HG03060 (cell line): ENCODE data around the gene TGOLN2.

ENCODE experiments used
- ATAC-seq: cut with Tn5 transposase; IDR thresholded peaks from one replicate; pipeline ENCODE4 v1.9.1; 2021; ENCODE audit warnings: low read depth, moderate number of reproducible peaks; ENCODE audit not compliant: unreplicated experiment

The TGOLN2 gene

GRCh38 chr2:85310330-85310729 lies 17.5 kb downstream of the TGOLN2 start:
- ATAC-seq, result no peak

GRCh38 chr2:85309699-85310321 lies 18.0 kb downstream of the TGOLN2 start:
- ATAC-seq, result no peak

GRCh38 chr2:85308896-85309555 lies 18.8 kb downstream of the TGOLN2 start:
- no peak for ATAC-seq

- ATAC-seq, result no peak
Measured at GRCh38 chr2:85308201-85308600, 19.6 kb downstream of the TGOLN2 start.

GRCh38 chr2:85307527-85307897 lies 20.3 kb downstream of the TGOLN2 start:
- ATAC-seq, result no peak

- ATAC-seq, result no peak
Measured at GRCh38 chr2:85303780-85304531, 23.8 kb downstream of the TGOLN2 start.

GRCh38 chr2:85302121-85302520 lies 25.7 kb downstream of the TGOLN2 start:
- no peak for ATAC-seq

- ATAC-seq, result no peak
Measured at GRCh38 chr2:85291425-85292023, 36.3 kb downstream of the TGOLN2 start.

- no peak for ATAC-seq
Measured at GRCh38 chr2:85288244-85288725, 39.5 kb downstream of the TGOLN2 start.

- no peak for ATAC-seq
Measured at GRCh38 chr2:85287721-85288120, 40.1 kb downstream of the TGOLN2 start.

GRCh38 chr2:85286918-85287317 lies 40.9 kb downstream of the TGOLN2 start:
- ATAC-seq, result no peak

- ATAC-seq, result no peak
Measured at GRCh38 chr2:85283641-85284040, 44.1 kb downstream of the TGOLN2 start.

- no peak for ATAC-seq
Measured at GRCh38 chr2:85282914-85283313, 44.9 kb downstream of the TGOLN2 start.

GRCh38 chr2:85281553-85281952 lies 46.2 kb downstream of the TGOLN2 start:
- ATAC-seq, result no peak

GRCh38 chr2:85278361-85278760 lies 49.4 kb downstream of the TGOLN2 start:
- ATAC-seq, result no peak

- no peak for ATAC-seq
Measured at GRCh38 chr2:85277416-85278158, 50.2 kb downstream of the TGOLN2 start.

GRCh38 chr2:85276571-85277118 lies 51.1 kb downstream of the TGOLN2 start:
- ATAC-seq, result no peak

GRCh38 chr2:85275984-85276540 lies 51.7 kb downstream of the TGOLN2 start:
- ATAC-seq, result no peak

- no peak for ATAC-seq
Measured at GRCh38 chr2:85273738-85274731, 53.8 kb downstream of the TGOLN2 start.
